ENCODE results near the gene DHX15.
"Not testable (repeated sequence)": the region's sequence is repeated elsewhere in the genome, so short reads cannot be mapped to it uniquely, and the experiment has no call there.

DHX15 gene

GRCh38 chr4:24550441-24551175 lies 33.7 kb downstream of the DHX15 start:
- DNase-seq (ENCODE audit: low read depth in 2 of 2, low spot score in 1 of 2), result no peak

- no peak for DNase-seq (ENCODE audit: low read depth in 2 of 2, low spot score in 1 of 2)
These were observed 36.4 kb downstream of the DHX15 start for GRCh38 chr4:24547979-24548378.

- DNase-seq (ENCODE audit: low read depth in 2 of 2, low spot score in 1 of 2), result no peak
These were observed 40.0 kb downstream of the DHX15 start for GRCh38 chr4:24544208-24544988.

- no peak for DNase-seq (ENCODE audit: low read depth in 2 of 2, low spot score in 1 of 2)
These were observed 47.3 kb downstream of the DHX15 start for GRCh38 chr4:24537025-24537424.

- no peak for DNase-seq (ENCODE audit: low read depth in 2 of 2, low spot score in 1 of 2)
These were observed 49.0 kb downstream of the DHX15 start for GRCh38 chr4:24535399-24535798.

GRCh38 chr4:24533364-24533763 lies 51.0 kb downstream of the DHX15 start:
- DNase-seq (ENCODE audit: low read depth in 2 of 2, low spot score in 1 of 2), result no peak

- DNase-seq (ENCODE audit: low read depth in 2 of 2, low spot score in 1 of 2), result no peak
These were observed 54.8 kb downstream of the DHX15 start for GRCh38 chr4:24529555-24529954.

- DNase-seq (ENCODE audit: low read depth in 2 of 2, low spot score in 1 of 2), result no peak
These were observed 57.0 kb downstream of the DHX15 start for GRCh38 chr4:24527371-24527770.

GRCh38 chr4:24521544-24521943 lies 62.8 kb downstream of the DHX15 start:
- DNase-seq (ENCODE audit: low read depth in 2 of 2, low spot score in 1 of 2), result no peak

GRCh38 chr4:24519649-24520048 lies 64.7 kb downstream of the DHX15 start:
- no peak for DNase-seq (ENCODE audit: low read depth in 2 of 2, low spot score in 1 of 2)

GRCh38 chr4:24517676-24518075 lies 66.7 kb downstream of the DHX15 start:
- DNase-seq (ENCODE audit: low read depth in 2 of 2, low spot score in 1 of 2), result no peak

- DNase-seq (ENCODE audit: low read depth in 2 of 2, low spot score in 1 of 2), result no peak
These were observed 67.4 kb downstream of the DHX15 start for GRCh38 chr4:24516926-24517325.

GRCh38 chr4:24515698-24516097 lies 68.7 kb downstream of the DHX15 start:
- no peak for DNase-seq (ENCODE audit: low read depth in 2 of 2, low spot score in 1 of 2)

GRCh38 chr4:24514808-24515207 lies 69.5 kb downstream of the DHX15 start:
- DNase-seq (ENCODE audit: low read depth in 2 of 2, low spot score in 1 of 2), result no peak

GRCh38 chr4:24513718-24514117 lies 70.6 kb downstream of the DHX15 start:
- no peak for DNase-seq (ENCODE audit: low read depth in 2 of 2, low spot score in 1 of 2)

GRCh38 chr4:24511371-24512063 lies 72.8 kb downstream of the DHX15 start:
- no peak for DNase-seq (ENCODE audit: low read depth in 2 of 2, low spot score in 1 of 2)

- no peak for DNase-seq (ENCODE audit: low read depth in 2 of 2, low spot score in 1 of 2)
These were observed 74.3 kb downstream of the DHX15 start for GRCh38 chr4:24510091-24510490.

- DNase-seq (ENCODE audit: low read depth in 2 of 2, low spot score in 1 of 2), result no peak
These were observed 75.8 kb downstream of the DHX15 start for GRCh38 chr4:24508541-24508940.

GRCh38 chr4:24507439-24507838 lies 76.9 kb downstream of the DHX15 start:
- no peak for DNase-seq (ENCODE audit: low read depth in 2 of 2, low spot score in 1 of 2)

- DNase-seq (ENCODE audit: low read depth in 2 of 2, low spot score in 1 of 2), result not testable (repeated sequence)
These were observed 81.3 kb downstream of the DHX15 start for GRCh38 chr4:24503090-24503489.

GRCh38 chr4:24497221-24497620 lies 87.1 kb downstream of the DHX15 start:
- DNase-seq (ENCODE audit: low read depth in 2 of 2, low spot score in 1 of 2), result no peak

GRCh38 chr4:24496597-24496996 lies 87.8 kb downstream of the DHX15 start:
- no peak for DNase-seq (ENCODE audit: low read depth in 2 of 2, low spot score in 1 of 2)
